ENCODE measurements around the gene TH.

The TH gene

DNA sequence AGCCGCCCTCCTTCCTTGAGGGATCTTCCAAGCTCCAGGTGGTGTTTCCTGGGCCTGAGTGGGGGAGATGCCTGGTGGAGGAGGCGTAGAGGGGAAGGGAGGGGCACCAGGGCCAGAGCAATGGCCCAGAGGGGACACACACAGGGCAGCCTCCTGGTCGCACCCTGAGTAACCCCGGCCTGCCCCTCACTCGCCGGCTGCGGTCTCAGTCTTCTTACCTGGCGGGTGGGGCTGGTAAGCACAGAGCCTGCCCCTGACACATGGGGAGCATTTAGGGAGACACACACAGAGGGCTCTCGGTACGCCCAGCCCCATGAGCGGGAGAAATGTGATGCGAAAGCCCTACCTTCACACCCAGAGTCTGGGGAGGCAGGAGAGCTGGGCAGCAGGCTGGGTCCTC lies 56.3 kb downstream of the TH start:
- no peak for TF ChIP-seq MYC (IDR thresholded peaks at IDR 0.05; ENCODE audit: low read depth, low read length)
- TF ChIP-seq, protein P1, sequence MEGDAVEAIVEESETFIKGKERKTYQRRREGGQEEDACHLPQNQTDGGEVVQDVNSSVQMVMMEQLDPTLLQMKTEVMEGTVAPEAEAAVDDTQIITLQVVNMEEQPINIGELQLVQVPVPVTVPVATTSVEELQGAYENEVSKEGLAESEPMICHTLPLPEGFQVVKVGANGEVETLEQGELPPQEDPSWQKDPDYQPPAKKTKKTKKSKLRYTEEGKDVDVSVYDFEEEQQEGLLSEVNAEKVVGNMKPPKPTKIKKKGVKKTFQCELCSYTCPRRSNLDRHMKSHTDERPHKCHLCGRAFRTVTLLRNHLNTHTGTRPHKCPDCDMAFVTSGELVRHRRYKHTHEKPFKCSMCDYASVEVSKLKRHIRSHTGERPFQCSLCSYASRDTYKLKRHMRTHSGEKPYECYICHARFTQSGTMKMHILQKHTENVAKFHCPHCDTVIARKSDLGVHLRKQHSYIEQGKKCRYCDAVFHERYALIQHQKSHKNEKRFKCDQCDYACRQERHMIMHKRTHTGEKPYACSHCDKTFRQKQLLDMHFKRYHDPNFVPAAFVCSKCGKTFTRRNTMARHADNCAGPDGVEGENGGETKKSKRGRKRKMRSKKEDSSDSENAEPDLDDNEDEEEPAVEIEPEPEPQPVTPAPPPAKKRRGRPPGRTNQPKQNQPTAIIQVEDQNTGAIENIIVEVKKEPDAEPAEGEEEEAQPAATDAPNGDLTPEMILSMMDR (IDR thresholded peaks at IDR 0.05; ENCODE audit: low read depth, low read length): no peak
- DNase-seq (ENCODE audit: low read depth): no peak
- no peak overlapping the region for H3K4me3 ChIP-seq (ENCODE audit: low read depth, low read length)

DNA sequence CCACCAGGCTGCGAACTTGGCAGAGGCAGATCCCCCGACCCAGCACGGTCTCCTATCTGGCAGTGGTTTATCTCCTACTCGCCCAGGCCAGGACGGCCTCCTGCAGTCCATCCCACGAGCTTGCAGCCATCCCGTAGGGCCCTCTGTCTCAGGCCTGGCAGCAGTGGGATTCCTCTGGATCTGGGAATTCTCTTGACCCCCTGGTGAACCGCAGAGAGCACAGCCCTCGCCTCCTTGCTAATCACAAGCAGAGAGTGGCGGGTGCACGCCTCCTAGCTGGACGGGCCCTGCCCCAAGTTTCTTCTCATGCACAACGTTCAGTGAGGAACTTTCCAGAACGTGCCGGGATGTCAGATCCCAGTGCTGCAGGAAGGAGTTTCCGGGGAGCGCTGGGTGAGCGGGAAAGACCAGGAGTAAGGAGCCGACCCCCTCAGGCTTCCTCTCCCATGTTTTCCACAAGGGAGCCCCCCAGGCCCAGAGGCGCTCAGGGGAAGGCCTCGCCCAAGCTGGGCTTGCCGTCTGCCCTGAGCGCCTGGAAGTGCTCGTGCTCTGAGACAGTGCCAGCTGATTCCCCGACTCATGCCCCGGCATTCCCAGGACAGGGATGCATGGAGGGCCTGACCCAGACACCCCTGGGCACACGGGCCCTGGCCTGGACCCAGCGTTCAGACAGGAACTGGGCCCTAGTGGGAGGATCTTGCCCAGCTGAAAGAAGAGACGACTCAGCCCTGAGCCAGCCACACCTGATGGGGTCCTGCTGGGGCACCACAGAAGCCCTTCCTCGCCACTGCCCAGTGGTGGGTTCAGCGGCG lies 57.0 kb downstream of the TH start:
- no peak for TF ChIP-seq MYC (IDR thresholded peaks at IDR 0.05; ENCODE audit: low read depth, low read length)
- TF ChIP-seq, protein P1 (IDR thresholded peaks at IDR 0.05; ENCODE audit: low read depth, low read length): no peak
- TF ChIP-seq POLR2A (IDR thresholded peaks at IDR 0.05; ENCODE audit: extremely low read depth, insufficient read length): no peak
- TF ChIP-seq, protein P2, sequence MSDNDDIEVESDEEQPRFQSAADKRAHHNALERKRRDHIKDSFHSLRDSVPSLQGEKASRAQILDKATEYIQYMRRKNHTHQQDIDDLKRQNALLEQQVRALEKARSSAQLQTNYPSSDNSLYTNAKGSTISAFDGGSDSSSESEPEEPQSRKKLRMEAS (IDR thresholded peaks at IDR 0.05; ENCODE audit: low read depth, low read length): no peak
- DNase-seq (ENCODE audit: low read depth): no peak
- no peak overlapping the region for H3K4me3 ChIP-seq (ENCODE audit: low read depth, low read length)

All from NB4 (cell line).